H9 (cell line): ENCODE results near the gene BAG3. TPM values are rescaled to one million over a fixed set of nuclear protein-coding genes. Genes with fewer than 3 reads are reported as not detected.

Source experiments
- DNase-seq: peaks from one replicate; pipeline ENCODE4 v3.0.0-alpha.2; 2017
- H2AFZ ChIP-seq: one replicate; pipeline ENCODE4 v1.6.1; 2013; ENCODE audit warnings: mild to moderate bottlenecking, low read length, control low read depth, moderate library complexity
- H2AK5ac ChIP-seq: 2 replicates; pipeline ENCODE4 v1.6.1; 2013; ENCODE audit warnings: low read length, control low read depth, mixed read lengths; ENCODE audit not compliant: insufficient read length
- H2BK120ac ChIP-seq: one replicate; pipeline ENCODE4 v1.6.1; 2013; ENCODE audit warnings: low read depth, mild to moderate bottlenecking, low read length, control low read depth, inconsistent platforms; ENCODE audit not compliant: poor library complexity, severe bottlenecking
- H2BK12ac ChIP-seq: 2 replicates; pipeline ENCODE4 v1.6.1; 2013; ENCODE audit warnings: low read length, control low read depth, mixed read lengths, low read depth; ENCODE audit not compliant: insufficient read length
- H2BK15ac ChIP-seq: 2 replicates; pipeline ENCODE4 v1.6.1; 2013; ENCODE audit warnings: low read depth, low read length, control low read depth
- H2BK20ac ChIP-seq: one replicate; pipeline ENCODE4 v1.6.1; 2013; ENCODE audit warnings: low read depth, mild to moderate bottlenecking, low read length, control low read depth, inconsistent platforms; ENCODE audit not compliant: poor library complexity, severe bottlenecking
- H2BK5ac ChIP-seq: 2 replicates; pipeline ENCODE4 v1.6.1; 2013; ENCODE audit warnings: low read length, control low read depth, mixed read lengths; ENCODE audit not compliant: insufficient read length
- H3K14ac ChIP-seq: 2 replicates; pipeline ENCODE4 v1.6.1; 2013; ENCODE audit warnings: low read length, control low read depth; ENCODE audit not compliant: insufficient read depth
- H3K18ac ChIP-seq: 2 replicates; pipeline ENCODE4 v1.6.1; 2013; ENCODE audit warnings: low read depth, mild to moderate bottlenecking, mixed read lengths, low read length, control low read depth; ENCODE audit not compliant: insufficient read length
- H3K23ac ChIP-seq: 2 replicates; pipeline ENCODE4 v1.6.1; 2013; ENCODE audit warnings: low read length, control low read depth, mixed read lengths, low read depth; ENCODE audit not compliant: insufficient read length
- H3K23me2 ChIP-seq: 2 replicates; pipeline ENCODE4 v1.6.1; 2013; ENCODE audit warnings: low read depth, mild to moderate bottlenecking, mixed read lengths, low read length, control low read depth; ENCODE audit not compliant: insufficient read length, poor library complexity, severe bottlenecking
- H3K27ac ChIP-seq: 2 replicates; pipeline ENCODE4 v1.5.1; 2013; ENCODE audit warnings: low read length, control low read depth, mixed read lengths, low read depth; ENCODE audit not compliant: insufficient read length
- H3K27me3 ChIP-seq: 2 replicates; pipeline ENCODE4 v1.6.1; 2013; ENCODE audit warnings: low read length, control low read depth, inconsistent platforms; ENCODE audit not compliant: insufficient read depth
- H3K4ac ChIP-seq: 2 replicates; pipeline ENCODE4 v1.6.1; 2013; ENCODE audit warnings: low read depth, mild to moderate bottlenecking, control low read depth, inconsistent platforms, low read length, moderate library complexity
- H3K4me1 ChIP-seq: 2 replicates; pipeline ENCODE4 v1.6.1; 2013; ENCODE audit warnings: low read length, control low read depth, inconsistent platforms; ENCODE audit not compliant: insufficient read depth
- H3K4me2 ChIP-seq: 2 replicates; pipeline ENCODE4 v1.6.1; 2013; ENCODE audit warnings: low read length, control low read depth, mixed read lengths; ENCODE audit not compliant: insufficient read length, insufficient read depth
- H3K56ac ChIP-seq: 2 replicates; pipeline ENCODE4 v1.6.1; 2013; ENCODE audit warnings: low read depth, mild to moderate bottlenecking, mixed read lengths, low read length, control low read depth; ENCODE audit not compliant: insufficient read length
- H3K79me1 ChIP-seq: 2 replicates; pipeline ENCODE4 v1.6.1; 2013; ENCODE audit warnings: low read depth, mild to moderate bottlenecking, moderate library complexity, low read length, control low read depth, inconsistent platforms; ENCODE audit not compliant: insufficient read depth, poor library complexity, severe bottlenecking
- H3K79me2 ChIP-seq: 2 replicates; pipeline ENCODE4 v1.6.1; 2013; ENCODE audit warnings: low read length, control low read depth, inconsistent platforms; ENCODE audit not compliant: insufficient read depth
- H3K9ac ChIP-seq: 2 replicates; pipeline ENCODE4 v1.6.1; 2013; ENCODE audit warnings: low read length, control low read depth, mixed read lengths; ENCODE audit not compliant: insufficient read length; ENCODE audit errors: extremely low read depth
- H3K9me3 ChIP-seq: one replicate; pipeline ENCODE4 v1.6.1; 2013; ENCODE audit warnings: low read depth, low read length, inconsistent platforms; ENCODE audit not compliant: control insufficient read depth
- H3T11ph ChIP-seq: one replicate; pipeline ENCODE4 v1.6.1; 2013; ENCODE audit warnings: mild to moderate bottlenecking, low read length, control low read depth, inconsistent platforms
- H4K20me1 ChIP-seq: one replicate; pipeline ENCODE4 v1.6.1; 2013; ENCODE audit not compliant: control insufficient read depth, insufficient read length, insufficient read depth
- H4K5ac ChIP-seq: 2 replicates; pipeline ENCODE4 v1.6.1; 2013; ENCODE audit warnings: low read depth, mild to moderate bottlenecking, mixed read lengths, low read length, control low read depth; ENCODE audit not compliant: insufficient read length
- H4K8ac ChIP-seq: replicated peaks from 2 replicates; pipeline ENCODE4 v1.6.1; 2013; ENCODE audit warnings: low read length, control low read depth, mixed read lengths, low read depth; ENCODE audit not compliant: insufficient read length
- H4K91ac ChIP-seq: 2 replicates; pipeline ENCODE4 v1.6.1; 2013; ENCODE audit warnings: low read depth, mild to moderate bottlenecking, moderate library complexity, mixed read lengths, low read length, control low read depth; ENCODE audit not compliant: insufficient read length
- H3K27ac Mint-ChIP-seq, 3 experiments: 2 replicates in 2 of 3; 3 replicates in 1 of 3; pipeline ENCODE4 v1.8.0; 2020 to 2021; ENCODE audit warnings: mixed read lengths in 3 of 3, mild to moderate bottlenecking in 1 of 3, moderate library complexity in 1 of 3
- H3K27me3 Mint-ChIP-seq: 2 replicates; pipeline ENCODE4 v1.8.0; 2021; ENCODE audit warnings: low read depth, mild to moderate bottlenecking, moderate library complexity, mixed read lengths
- H3K36me3 Mint-ChIP-seq, 3 experiments: 2 replicates in 2 of 3; 3 replicates in 1 of 3; pipeline ENCODE4 v1.8.0; 2020 to 2021; ENCODE audit warnings: low read depth in 3 of 3, mixed read lengths in 3 of 3; ENCODE audit not compliant: insufficient read depth in 1 of 3
- H3K4me1 Mint-ChIP-seq, 2 experiments: 2 replicates each; pipeline ENCODE4 v1.8.0; 2020; ENCODE audit warnings: mixed read lengths in 2 of 2
- H3K4me3 Mint-ChIP-seq, 2 experiments: 2 replicates in 1 of 2; 3 replicates in 1 of 2; pipeline ENCODE4 v1.8.0; 2020 to 2021; ENCODE audit warnings: mild to moderate bottlenecking in 2 of 2, mixed read lengths in 2 of 2, moderate library complexity in 1 of 2
- H3K9me3 Mint-ChIP-seq, 2 experiments: 2 replicates in 1 of 2; 3 replicates in 1 of 2; pipeline ENCODE4 v1.8.0; 2020; ENCODE audit warnings: mild to moderate bottlenecking in 2 of 2, mixed read lengths in 2 of 2, moderate library complexity in 1 of 2
- WGBS: extraction: QIAGEN DNeasy Blood & Tissue Kit; methylation state at CpG from one replicate; pipeline ENCODE4 v1.1.7; 2013; ENCODE audit warnings: missing lambda C conversion rate, low lambda C conversion rate, mixed read lengths; ENCODE audit not compliant: insufficient read length; ENCODE audit errors: extremely low coverage; 5-methylcytosine and 5-hydroxymethylcytosine counted together
- total RNA-seq: library from RNA; stranded (reverse); gene quantifications from 2 replicates; pipeline ENCODE4 v1.2.1, GENCODE V29; 2021
- TF ChIP-seq, protein P1 (sequence below): fragments of 200-600 bp; sonication (generic); conservative IDR thresholded peaks from 3 replicates; pipeline ENCODE4 v1.8.0; 2021; ENCODE audit warnings: antibody characterized with exemption, mild to moderate bottlenecking

Gene BAG3
- total RNA-seq, 1 experiment from 2014 or later = 11.4 TPM

DNA sequence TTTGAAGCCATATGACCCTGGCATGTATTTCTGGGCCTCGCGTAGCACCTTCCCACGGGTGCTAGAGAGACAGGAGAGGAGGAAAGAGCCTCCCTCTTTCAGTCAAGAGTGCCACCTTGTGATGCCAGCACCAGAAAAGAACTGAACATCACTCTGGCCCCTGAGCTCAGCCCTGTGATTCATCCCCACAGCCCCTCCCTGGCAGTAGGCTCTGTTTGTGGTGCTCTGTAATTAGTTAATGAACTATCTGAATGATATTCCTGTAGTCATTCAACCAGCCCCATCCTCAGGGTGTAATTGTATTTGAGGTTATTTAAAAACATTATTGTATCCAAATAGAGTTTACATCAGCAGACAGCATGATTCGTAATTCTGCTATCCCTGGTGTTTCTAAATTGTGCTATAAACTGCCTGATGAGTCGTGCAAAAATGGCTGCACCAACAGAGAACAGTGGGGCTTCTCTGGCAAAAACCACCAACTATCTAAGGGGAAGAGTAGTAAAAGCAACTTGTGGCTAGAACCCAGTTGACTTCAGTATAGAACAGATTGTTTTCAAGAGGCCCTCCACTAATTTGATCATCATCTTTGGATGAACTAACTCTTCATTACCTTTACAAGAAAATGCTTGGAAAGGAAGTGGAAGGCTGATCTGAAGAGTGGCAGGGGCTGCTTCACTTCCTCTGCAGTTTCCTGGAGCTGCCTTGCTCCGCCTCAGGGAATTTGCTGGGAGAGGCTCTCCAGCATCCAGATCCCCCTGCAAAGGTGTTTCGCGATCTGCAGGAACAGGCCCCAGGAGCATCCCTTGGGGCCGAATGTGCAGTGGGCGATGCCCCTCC, 30.7 kb upstream of the BAG3 start:
- H3K36me3 Mint-ChIP-seq = no peaks in the 10 kb centered on the region
- no CpG with 5 or more reads among the region's 10 CpGs for WGBS
- Histone ChIP-seq H3K79me1 (no peaks in the 10 kb centered on the region), H4K5ac (no peak overlapping the region), H3K4me1 (no peaks in the 10 kb centered on the region), H3K4ac (no peak overlapping the region), H3K14ac (no peak overlapping the region), H3K9ac (no peak overlapping the region), H3K79me2 (no peaks in the 10 kb centered on the region), H3T11ph (no peak overlapping the region), H3K23me2 (no peaks in the 10 kb centered on the region), H2BK20ac (no peak overlapping the region), H3K27me3 (no peaks in the 10 kb centered on the region), H3K4me2 (no peak overlapping the region), H2AK5ac (no peak overlapping the region), H2BK120ac (no peak overlapping the region), H4K8ac (no peak overlapping the region), H3K56ac (no peak overlapping the region), H4K20me1 (no peaks in the 10 kb centered on the region), H2BK15ac (no peak overlapping the region), H3K27ac (no peak overlapping the region), H2AFZ (no peak overlapping the region), H3K23ac (no peak overlapping the region), H3K18ac (no peak overlapping the region), H4K91ac (no peak overlapping the region), H2BK12ac (no peak overlapping the region), H2BK5ac (no peak overlapping the region), H3K9me3 (no peaks in the 10 kb centered on the region)
- DNase-seq = no peak
- TF ChIP-seq, protein P1, sequence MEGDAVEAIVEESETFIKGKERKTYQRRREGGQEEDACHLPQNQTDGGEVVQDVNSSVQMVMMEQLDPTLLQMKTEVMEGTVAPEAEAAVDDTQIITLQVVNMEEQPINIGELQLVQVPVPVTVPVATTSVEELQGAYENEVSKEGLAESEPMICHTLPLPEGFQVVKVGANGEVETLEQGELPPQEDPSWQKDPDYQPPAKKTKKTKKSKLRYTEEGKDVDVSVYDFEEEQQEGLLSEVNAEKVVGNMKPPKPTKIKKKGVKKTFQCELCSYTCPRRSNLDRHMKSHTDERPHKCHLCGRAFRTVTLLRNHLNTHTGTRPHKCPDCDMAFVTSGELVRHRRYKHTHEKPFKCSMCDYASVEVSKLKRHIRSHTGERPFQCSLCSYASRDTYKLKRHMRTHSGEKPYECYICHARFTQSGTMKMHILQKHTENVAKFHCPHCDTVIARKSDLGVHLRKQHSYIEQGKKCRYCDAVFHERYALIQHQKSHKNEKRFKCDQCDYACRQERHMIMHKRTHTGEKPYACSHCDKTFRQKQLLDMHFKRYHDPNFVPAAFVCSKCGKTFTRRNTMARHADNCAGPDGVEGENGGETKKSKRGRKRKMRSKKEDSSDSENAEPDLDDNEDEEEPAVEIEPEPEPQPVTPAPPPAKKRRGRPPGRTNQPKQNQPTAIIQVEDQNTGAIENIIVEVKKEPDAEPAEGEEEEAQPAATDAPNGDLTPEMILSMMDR = no peak
- no peaks in the 10 kb centered on the region for H3K9me3 Mint-ChIP-seq
- H3K4me3 Mint-ChIP-seq = no peak overlapping the region
- H3K4me1 Mint-ChIP-seq = peaks cover 5 to 13% of the 10 kb centered on the region in 2 experiments; a peak in 2 of 4 replicates
- no peak overlapping the region for H3K27ac Mint-ChIP-seq
- no peaks in the 10 kb centered on the region for H3K27me3 Mint-ChIP-seq
